Measurements from ENCODE around the gene DNAH8.
"Not testable (repeated sequence)": the region's sequence is repeated elsewhere in the genome, so short reads cannot be mapped to it uniquely, and the experiment has no call there.

DNAH8 gene

GRCh38 chr6:38912378-38912777 is 197.3 kb downstream of the DNAH8 start:
- no peak for DNase-seq

- DNase-seq, result no peak
Observed at GRCh38 chr6:38915205-38915925, 200.3 kb downstream of the DNAH8 start.

- DNase-seq, result not testable (repeated sequence)
Observed at GRCh38 chr6:38921540-38921939, 206.4 kb downstream of the DNAH8 start.

GRCh38 chr6:38924791-38925509 is 209.8 kb downstream of the DNAH8 start:
- no peak for DNase-seq

GRCh38 chr6:38929560-38929959 is 214.4 kb downstream of the DNAH8 start:
- no peak for DNase-seq

GRCh38 chr6:38933426-38933825 is 218.3 kb downstream of the DNAH8 start:
- no peak for DNase-seq

GRCh38 chr6:38935051-38935450 is 219.9 kb downstream of the DNAH8 start:
- no peak for DNase-seq

- no peak for DNase-seq
Observed at GRCh38 chr6:38937839-38938613, 222.9 kb downstream of the DNAH8 start.

- DNase-seq, result no peak
Observed at GRCh38 chr6:38938741-38939140, 223.6 kb downstream of the DNAH8 start.

- no peak for DNase-seq
Observed at GRCh38 chr6:38942442-38942841, 227.3 kb downstream of the DNAH8 start.

GRCh38 chr6:38942965-38943364 is 227.9 kb downstream of the DNAH8 start:
- no peak for DNase-seq

GRCh38 chr6:38943964-38944363 is 228.9 kb downstream of the DNAH8 start:
- no peak for DNase-seq

- no peak for DNase-seq
Observed at GRCh38 chr6:38944655-38945279, 229.7 kb downstream of the DNAH8 start.

GRCh38 chr6:38955861-38956260 is 240.8 kb downstream of the DNAH8 start:
- no peak for DNase-seq

GRCh38 chr6:38957426-38957825 is 242.3 kb downstream of the DNAH8 start:
- DNase-seq, result no peak

- no peak for DNase-seq
Observed at GRCh38 chr6:38959138-38959537, 244.0 kb downstream of the DNAH8 start.

- no peak for DNase-seq
Observed at GRCh38 chr6:38968702-38969149, 253.6 kb downstream of the DNAH8 start.

- no peak for DNase-seq
Observed at GRCh38 chr6:38973178-38974057, 258.3 kb downstream of the DNAH8 start.

- DNase-seq, result no peak
Observed at GRCh38 chr6:38974389-38975151, 259.5 kb downstream of the DNAH8 start.

- no peak for DNase-seq
Observed at GRCh38 chr6:38975621-38976049, 260.5 kb downstream of the DNAH8 start.

GRCh38 chr6:38976051-38976450 is 260.9 kb downstream of the DNAH8 start:
- no peak for DNase-seq
